ENCODE results near the gene TARS1. TPM values are rescaled to one million over a fixed set of nuclear protein-coding genes. Genes with fewer than 3 reads are reported as not detected.

Gene TARS1
- total and polyA plus RNA-seq, 9 donors: 34.1 to 176 (median 48.9) TPM

- H3K27me3 ChIP-seq: no peaks in the 10 kb centered on the region
- H3K4me3 ChIP-seq: no peak overlapping the region
- no peaks in the 10 kb centered on the region for H3K4me1 ChIP-seq (ENCODE audit: insufficient read depth)
- H3K27ac ChIP-seq: no peak overlapping the region
- H3K9me3 ChIP-seq: no peaks in the 10 kb centered on the region
- intact Hi-C loops (cut with DNase I): no loop called here
- no peak for TF ChIP-seq POLR2A (IDR thresholded peaks at IDR 0.05)
- TF ChIP-seq EP300 (IDR thresholded peaks at IDR 0.05): no peak
- TF ChIP-seq CTCF (IDR thresholded peaks at IDR 0.05): no peak
- 67 to 100% methylated on average over 1 to 2 of the region's 2 CpGs; no CpG with 5 or more reads in 1 of the 3 donors for WGBS, 3 donors
- DNase-seq: no peak
- H3K36me3 ChIP-seq: no peaks in the 10 kb centered on the region
Observed at GRCh38 chr5:33480876-33481275, 40.1 kb downstream of the TARS1 start.

DNA sequence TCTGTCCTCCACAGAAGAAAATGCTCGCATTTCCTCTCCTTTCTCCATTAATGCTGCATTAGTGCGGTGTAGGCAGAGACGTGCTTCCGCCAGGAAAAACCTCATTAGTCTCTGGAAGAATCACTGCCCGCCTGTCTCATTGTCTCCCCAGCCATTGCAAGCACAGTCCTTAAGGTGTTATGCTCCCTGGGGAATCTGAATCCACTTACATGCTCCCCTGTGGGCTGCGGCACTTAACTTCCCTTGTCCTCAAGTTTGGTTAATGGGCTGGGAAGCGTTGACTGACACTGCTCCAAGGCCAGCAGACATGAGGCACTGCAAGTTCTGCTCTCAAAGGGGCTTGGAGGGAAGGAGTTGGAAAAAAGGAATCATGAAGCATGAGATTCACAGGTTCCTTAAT, 41.6 kb downstream of the TARS1 start:
- no peaks in the 10 kb centered on the region for H3K9me3 ChIP-seq
- intact Hi-C loops (cut with DNase I): no loop called here
- no peak overlapping the region for H3K27ac ChIP-seq
- H3K27me3 ChIP-seq: no peaks in the 10 kb centered on the region
- no peaks in the 10 kb centered on the region for H3K36me3 ChIP-seq
- no peaks in the 10 kb centered on the region for H3K4me1 ChIP-seq (ENCODE audit: insufficient read depth)
- no peak for TF ChIP-seq EP300 (IDR thresholded peaks at IDR 0.05)
- TF ChIP-seq POLR2A (IDR thresholded peaks at IDR 0.05): no peak
- TF ChIP-seq CTCF (IDR thresholded peaks at IDR 0.05): no peak
- DNase-seq: no peak
- H3K4me3 ChIP-seq: no peak overlapping the region
- WGBS, 3 donors: 92 to 95% (median 93%) methylated on average over 7 of the region's 7 CpGs

DNA sequence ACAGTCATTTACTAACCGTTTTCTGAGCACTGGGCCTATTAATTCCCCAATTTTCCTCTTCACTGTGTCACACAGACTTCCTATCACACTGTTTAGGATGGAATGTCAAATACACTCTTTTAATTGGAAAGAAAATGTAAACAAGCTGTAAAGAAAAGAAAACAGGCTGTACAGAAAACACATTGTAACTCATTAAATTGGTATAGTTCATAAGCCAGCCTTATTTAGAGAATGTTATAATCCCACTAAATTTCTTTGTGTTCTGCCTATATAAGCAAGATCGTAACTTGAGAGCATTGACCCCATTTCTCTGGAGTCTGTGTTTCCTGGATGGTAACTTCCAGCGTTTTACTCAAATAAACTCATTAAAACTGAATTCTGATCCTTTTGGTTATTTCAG, 46.5 kb downstream of the TARS1 start:
- H3K27ac ChIP-seq: no peak overlapping the region
- H3K27me3 ChIP-seq: no peaks in the 10 kb centered on the region
- no peaks in the 10 kb centered on the region for H3K9me3 ChIP-seq
- no peak for DNase-seq
- no peak overlapping the region for H3K4me3 ChIP-seq
- no peak for TF ChIP-seq EP300 (IDR thresholded peaks at IDR 0.05)
- TF ChIP-seq CTCF (IDR thresholded peaks at IDR 0.05): no peak
- TF ChIP-seq POLR2A (IDR thresholded peaks at IDR 0.05): no peak
- 33 to 44% (median 36%) methylated on average over 3 of the region's 3 CpGs for WGBS, 3 donors
- no peaks in the 10 kb centered on the region for H3K36me3 ChIP-seq
- intact Hi-C loops (cut with DNase I): no loop called here
- no peaks in the 10 kb centered on the region for H3K4me1 ChIP-seq (ENCODE audit: insufficient read depth)

DNA sequence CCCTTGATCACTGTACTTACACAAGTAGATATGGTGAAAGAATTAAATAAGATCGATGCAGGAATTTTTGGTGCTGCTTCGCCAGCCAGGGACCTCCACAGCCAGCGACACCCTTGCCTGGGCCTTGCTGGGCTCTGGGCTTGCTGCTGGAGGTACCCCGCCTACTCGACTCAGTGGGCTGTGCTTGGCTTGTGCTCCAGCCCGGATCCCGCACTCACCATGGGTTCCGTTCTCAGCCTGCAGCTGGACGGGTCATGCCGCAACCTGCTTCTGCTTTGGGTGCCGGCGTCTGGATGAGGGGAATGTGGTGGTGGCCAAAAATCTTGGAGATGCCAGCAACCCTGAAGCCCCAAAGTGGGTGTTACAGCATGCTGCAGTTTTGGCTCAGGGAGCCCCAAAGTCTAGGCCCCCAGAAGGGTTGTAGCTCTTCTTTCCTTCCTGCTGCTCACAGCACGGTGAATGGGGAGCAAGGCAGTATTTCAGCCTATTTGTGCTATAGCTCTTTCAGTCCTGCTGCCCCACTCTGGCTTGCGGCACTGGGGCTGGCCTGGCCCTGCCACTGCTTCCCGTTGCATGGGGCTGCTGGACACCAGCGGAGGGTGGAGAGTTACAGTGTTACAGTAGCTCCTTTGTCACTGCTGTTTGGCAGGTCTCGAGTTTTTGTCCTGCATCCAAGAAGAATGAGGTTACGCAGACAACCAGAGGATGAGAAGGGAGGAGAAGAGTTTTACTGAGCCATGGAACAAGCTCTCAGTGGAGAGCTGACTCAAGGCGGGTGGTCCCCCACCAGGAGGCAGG, 48.0 kb downstream of the TARS1 start:
- Histone ChIP-seq H3K4me1 (ENCODE audit: insufficient read depth) (no peaks in the 10 kb centered on the region), H3K36me3 (no peaks in the 10 kb centered on the region), H3K27ac (no peak overlapping the region), H3K9me3 (no peaks in the 10 kb centered on the region), H3K27me3 (no peaks in the 10 kb centered on the region), H3K4me3 (no peak overlapping the region)
- 93 to 97% (median 97%) methylated on average over 19 of the region's 19 CpGs for WGBS, 3 donors
- intact Hi-C loops (cut with DNase I): no loop called here
- TF ChIP-seq CTCF (IDR thresholded peaks at IDR 0.05) (no peak), POLR2A (IDR thresholded peaks at IDR 0.05) (no peak), EP300 (IDR thresholded peaks at IDR 0.05) (no peak)
- DNase-seq: no peak

Data from ovary (tissue), 9 donors.